Dedifferentiated amniotic fluid mesenchymal stem cell (primary cell): ENCODE results near the gene ALDH1A3.

Source experiments
- DNase-seq: peaks from one replicate; pipeline ENCODE4 v3.0.0-alpha.2; 2016; ENCODE audit errors: extremely low spot score

Gene ALDH1A3

DNA sequence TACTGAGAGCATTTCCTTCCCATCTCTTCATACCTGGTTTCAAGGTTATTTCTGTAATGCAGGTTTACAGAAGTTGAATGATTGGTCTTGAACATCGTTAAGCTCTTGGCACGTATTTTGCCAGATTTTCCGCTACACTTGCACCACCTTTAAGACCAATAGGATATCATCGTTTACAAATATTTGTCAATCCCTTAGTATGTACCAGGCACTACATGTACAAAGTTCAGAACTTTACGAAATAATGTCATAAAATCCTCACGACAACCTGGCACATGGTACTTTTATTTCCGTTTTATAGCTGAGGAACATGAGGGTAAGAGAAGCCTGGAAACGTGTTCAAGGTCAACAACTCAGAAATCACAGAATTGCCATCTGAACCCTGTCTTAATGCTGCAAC, 45.8 kb downstream of the ALDH1A3 start:
- no peak for DNase-seq

DNA sequence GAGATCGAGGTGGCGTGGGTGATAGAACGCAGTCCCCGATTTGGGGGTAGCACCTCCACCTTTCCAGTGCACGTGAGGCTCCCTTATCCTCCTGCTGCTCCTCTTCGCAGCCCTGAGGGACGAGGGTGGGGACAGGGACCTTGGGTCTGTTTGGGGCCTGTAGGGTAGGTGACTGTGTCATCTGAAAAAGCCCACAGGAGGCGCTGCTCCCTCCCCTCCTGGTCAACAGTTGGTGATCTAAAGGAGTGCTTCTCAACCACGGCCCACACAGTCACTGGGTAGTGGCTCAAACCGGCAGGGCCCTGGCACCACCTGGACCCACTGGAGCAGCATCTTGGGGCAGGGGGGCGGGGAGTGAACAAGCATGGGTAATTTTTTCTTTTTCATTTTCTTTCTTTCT, 46.6 kb downstream of the ALDH1A3 start:
- DNase-seq = no peak

DNA sequence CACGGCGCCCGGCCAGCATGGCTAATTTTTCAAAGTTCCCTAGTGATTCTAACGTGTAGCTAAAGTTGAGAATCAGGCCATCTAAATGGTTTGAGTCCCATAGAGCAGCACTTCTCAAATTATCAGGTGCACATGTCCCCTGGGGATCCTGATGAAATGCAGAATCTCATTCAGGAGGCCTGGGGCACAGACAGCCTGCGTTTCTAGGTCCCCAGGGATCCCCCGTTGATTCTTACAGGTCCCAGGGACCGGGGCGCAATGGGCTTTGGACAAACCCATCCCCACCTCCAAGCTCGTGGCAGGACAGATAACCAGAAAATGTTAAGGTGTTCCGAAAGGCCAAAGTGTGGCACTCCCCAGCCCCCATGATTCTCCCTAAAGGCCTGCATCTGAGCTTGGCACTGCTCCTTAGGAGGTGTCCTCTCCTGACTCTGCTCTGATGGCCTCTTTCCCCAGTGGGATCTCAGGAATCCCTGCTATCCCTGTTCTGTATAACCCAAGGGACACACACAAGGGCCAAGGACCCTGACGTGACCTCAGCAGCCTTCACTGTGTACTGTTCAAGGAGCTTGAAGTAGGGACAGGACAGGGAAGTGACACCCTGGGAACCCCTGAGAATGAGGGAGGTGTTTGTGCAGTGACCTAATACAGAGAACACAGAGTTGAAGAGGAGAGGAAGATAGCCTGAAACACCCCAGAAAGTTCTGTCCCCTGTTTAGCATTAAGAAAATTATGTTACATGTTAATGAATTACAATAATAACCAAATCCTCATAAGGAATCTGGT, 47.5 kb downstream of the ALDH1A3 start:
- DNase-seq = no peak

DNA sequence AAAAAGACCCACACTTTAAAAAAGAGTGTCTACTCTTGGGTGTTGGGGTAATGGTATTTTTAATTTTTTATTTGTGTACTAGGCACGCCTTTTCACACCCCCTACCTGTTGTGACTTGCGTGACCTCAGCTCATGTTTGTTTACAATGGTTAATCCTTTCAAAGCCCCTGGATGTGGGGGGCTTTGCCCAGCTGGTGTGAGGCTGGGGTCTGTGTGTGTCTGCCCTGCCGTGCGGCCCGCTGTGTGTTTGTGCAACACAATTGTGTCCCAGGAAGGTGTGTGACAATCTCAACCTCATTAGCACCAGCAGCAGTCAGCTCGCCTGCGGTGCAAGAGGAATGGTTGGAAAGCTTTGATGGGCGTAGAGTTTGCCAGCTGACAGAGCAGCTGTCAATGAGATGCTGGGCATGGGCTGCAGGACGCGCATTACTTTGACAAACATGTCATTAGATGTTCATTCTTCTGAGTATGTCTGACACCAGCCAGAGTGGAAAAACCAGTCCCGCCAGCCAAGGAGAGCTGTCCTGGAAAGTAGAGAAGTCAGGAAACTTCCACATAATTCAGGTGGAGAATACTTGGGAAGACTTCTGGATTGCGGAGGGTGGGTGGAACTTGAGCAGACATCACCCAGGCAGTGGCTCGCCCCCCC, 49.1 kb downstream of the ALDH1A3 start:
- no peak for DNase-seq

DNA sequence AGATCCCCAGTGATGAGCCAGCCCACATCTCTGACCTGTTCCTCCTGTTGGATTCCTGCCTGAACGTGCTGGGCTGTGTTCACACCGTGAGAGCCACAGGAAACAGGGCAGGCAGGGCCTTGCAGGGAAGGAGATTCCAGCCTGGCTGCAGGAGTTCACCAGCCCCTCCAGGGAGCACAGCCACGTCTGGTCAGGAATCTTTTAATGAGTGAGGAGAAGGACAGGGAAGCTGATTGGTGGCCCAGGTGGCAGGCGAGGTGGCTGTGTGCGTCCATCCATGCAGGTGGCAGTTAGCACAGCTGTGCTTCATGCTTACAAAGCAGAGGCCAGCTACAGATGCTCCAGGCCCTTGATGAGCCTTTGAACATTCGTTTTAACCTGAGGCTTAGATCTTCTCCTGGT, 50.0 kb downstream of the ALDH1A3 start:
- DNase-seq = no peak

DNA sequence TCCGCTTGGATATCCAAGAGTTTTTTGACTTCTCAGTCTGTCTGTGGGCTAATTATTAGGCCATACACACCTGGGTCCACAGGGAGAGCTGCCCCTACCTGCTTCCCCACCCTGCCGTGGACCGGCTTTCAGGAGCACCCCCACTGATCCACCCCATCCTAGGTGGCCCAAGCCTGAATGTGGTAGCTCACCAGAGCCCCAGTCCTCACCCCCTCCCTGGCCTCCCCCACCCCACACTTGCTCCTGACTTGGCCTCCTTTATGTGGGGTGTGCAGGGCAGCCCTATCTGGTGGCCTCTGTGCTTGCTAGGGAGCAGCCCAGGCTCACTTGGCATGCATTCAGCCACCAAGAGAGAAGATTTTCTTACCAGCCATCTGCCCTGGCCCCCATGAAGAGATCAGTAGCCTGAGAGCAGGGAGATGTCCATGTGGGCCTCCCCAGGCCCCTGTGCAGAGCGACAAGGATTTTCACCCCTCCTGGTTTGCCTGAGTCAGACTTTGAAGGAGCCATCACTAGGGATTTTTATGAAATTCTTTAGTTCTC, 50.7 kb downstream of the ALDH1A3 start:
- no peak for DNase-seq

DNA sequence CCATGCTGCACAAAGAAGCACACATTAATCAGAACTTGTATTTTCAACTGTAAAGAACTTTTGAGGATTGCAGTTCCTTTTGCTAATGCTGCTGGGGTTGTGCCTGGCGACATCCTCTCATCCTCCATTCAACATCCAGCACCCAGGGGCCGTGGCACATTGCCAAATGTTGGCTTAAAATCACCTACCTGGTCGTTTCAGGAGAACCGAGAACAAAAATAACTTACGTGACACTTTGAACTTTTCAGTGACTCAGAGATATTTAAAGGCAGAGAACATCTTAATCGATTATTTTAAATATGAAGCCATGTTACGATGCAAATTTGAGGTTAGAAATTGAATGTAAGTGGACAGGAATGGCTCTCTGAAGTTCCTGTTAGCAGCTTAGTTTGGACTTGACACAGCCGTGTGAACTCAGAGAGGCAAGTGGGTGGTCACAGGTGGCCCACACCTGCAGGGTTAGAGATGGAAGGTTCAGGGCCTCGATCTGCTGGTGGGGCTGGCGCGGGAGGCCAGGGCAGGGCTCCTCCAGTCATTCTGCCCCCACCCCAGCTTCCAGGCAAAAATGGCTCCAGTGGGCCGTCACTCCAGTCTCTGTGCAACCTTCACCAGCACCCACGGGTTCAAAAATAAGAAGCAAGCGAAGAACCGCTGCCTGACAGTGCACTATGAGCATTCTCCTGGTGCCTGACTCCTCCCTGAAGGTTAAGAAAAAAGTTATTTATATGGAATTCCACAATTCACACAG, 51.7 kb downstream of the ALDH1A3 start:
- DNase-seq = no peak

DNA sequence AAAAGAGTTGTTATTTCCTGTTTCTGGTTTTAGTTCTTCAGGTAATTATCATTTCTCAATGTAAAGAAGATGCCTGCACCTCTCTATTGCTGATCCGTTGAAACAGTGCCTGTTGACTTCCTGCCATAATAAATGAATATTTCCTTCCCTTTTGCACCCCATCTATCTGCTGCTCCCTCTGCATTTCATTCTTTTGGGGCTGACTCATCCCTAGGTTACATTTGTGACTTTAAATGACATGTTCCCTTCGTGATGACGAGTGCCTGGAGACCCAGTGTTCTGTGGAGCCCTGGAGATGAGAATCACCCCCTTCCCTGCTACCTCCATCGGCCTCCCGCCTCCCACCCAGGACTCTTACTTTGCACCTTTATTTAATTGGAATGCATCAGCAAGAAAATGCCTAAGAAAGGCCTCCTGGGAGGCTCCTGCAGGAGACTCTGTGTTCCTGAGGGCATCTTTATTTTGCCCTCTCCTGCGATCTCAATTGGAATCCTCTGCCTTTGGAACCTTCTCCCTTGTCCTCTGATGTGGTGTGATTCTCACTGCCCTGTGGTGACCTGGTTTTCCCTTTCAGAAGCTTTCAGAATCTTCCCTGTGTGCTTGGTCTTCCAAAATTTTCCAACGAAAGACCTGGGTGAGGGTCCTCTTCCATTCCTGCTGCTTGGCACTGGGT, 53.2 kb downstream of the ALDH1A3 start:
- no peak for DNase-seq

DNA sequence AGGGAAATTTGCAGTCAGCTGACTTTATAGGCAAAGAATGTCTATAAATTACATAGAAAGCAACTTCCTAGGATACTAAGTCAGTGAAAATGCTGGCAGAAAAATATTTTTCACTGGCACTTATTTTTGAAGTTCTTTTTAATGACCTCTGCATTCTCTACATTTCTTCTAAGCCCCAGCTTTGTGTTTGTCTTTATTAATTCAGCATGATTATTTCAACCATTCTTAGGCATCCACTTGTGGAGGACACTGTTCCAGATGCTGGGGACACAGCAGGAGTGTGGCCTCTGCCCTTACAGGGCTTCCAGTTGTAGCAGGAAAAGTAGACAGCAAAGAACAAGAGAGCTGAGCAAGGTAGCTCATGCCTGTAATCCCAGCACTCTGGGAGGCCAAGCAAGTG, 54.5 kb downstream of the ALDH1A3 start:
- no peak for DNase-seq

DNA sequence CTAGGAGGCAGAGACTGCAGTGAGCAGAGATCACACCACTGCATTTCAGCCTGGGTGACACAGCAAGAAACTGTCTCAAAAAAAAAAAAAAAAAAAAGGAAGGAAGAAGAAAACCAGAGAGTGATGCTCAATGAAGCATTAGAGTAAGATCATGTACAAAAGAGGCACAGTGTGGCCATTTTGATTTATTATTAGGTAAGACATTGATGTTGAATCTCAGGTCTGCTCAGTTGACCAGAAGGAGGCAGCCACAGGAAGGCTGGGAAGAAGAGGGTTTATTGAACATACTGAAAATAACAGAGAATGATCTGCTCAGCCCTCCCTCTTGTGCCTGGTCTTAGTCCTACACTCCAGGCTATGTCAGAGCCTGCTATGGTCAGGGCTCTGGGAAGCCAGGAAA, 55.1 kb downstream of the ALDH1A3 start:
- DNase-seq = no peak

DNA sequence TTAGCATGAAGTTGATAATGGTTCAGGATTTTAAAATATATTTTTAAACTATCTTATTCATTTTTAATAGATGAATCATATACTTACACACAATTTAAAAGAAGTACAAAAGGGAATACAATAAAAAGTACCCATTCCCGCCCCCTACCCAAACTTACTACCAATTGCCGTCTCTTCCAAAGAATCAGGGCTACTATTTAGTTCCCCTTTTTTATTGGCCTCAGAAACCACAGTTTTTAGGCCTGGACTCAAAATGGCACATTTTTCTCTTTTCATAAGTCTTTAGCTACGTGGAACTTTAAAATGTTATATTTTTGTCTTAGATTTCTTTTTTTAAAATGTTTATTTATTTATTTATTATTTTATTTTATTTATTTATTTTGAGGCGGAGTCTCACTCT, 57.5 kb downstream of the ALDH1A3 start:
- DNase-seq = no peak

DNA sequence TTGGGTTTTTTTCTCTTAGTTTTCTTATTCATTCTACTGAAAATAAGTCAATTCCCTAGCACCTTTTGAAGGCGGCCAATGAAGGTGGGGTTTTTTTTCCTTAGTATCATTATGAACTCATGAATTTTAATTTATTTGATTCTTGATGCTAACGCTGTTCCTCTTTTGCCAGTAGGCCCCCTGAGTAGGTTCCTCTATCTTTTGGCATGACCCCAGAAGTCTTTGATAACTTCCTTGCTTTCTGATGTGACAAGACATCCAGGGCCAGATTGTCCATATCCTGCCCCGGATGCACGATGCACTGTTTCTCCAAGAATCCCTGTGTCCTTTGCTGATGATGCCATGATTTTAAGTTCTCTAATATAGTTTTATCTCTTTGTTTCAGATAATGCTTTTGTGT, 60.2 kb downstream of the ALDH1A3 start:
- no peak for DNase-seq

DNA sequence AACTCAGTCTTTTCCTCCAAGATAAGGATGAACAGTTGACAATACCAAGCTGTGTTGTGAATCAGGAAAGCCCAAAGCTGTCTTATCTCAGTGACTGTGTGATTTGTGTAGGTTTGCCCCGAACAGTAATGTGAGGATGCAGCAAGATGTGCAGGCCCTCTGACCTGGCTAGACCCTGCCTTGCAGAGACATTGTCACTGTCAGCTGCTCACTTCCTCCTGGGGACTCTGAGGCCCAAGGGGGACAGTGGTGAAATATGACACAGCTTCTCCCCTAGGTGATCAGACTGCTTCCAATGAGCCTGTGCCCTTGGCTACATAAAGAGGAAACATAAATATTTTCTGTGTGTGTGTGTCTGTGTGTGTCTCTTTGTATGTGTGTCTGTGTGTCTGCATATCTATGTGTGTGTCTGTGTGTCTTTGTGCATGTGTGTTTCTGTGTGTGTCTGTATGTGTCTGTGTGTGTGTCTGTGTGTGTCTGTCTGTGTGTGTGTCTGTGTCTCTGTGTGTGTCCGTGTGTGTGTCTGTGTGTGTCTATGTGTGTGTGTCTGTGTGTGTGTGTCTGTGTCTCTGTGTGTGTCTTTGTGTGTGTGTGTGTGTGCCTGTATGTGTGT, 61.2 kb downstream of the ALDH1A3 start:
- no peak for DNase-seq

DNA sequence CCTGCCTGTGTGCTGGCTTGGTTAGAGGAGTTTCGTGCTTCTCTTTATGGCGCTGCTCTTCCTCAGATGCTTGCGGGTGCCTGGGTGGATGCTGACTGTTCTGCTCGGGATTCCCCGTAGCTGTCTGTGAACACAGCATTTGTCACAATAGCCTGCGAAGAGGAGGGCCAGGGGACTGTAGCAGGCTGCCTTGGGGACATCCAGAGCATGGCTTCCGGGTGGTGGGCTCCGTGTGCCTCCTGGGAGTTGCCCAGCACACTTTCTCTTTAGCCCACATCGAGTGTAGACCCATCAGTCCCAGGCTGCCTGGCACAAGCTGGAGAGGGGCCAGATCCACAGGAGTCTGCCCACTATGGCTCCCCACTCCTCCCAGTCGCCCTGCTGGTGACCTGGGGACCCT, 61.9 kb downstream of the ALDH1A3 start:
- no peak for DNase-seq

DNA sequence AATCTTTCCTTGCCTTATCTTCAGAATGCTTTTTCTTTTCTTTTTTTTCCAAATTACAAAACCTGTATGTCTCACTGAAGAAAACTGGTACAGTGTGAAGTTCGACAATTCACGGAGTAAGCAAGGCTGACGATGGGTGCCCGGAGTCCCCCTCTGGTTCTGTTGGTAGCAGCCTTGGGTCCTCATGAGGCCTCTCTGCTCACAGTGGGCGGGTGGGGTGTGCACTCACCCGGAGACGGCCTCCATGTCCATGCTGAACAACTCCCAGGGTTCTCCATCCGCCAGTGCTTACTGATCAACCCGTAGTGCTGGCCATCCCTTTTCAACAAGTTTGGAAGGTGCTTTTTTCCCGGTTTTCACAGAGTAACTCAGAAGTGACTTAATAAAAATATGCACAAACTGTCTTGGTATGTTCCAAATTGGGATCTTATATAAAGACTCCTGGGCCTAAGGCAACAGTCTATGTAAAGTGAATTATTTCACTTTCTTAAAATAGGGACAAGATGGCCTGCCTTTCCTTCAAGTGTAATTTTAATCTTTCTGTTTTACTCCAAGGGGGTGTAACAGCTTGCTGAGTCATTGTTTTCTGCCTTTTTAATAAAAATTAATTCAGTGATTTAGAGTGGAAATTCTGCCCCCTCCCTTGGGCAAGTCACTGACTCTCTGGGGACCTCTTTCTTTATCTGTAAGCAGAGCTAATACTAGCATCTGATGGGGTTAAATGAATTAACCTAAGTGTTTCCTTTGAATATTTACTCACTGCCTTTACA, 63.2 kb downstream of the ALDH1A3 start:
- DNase-seq = no peak

DNA sequence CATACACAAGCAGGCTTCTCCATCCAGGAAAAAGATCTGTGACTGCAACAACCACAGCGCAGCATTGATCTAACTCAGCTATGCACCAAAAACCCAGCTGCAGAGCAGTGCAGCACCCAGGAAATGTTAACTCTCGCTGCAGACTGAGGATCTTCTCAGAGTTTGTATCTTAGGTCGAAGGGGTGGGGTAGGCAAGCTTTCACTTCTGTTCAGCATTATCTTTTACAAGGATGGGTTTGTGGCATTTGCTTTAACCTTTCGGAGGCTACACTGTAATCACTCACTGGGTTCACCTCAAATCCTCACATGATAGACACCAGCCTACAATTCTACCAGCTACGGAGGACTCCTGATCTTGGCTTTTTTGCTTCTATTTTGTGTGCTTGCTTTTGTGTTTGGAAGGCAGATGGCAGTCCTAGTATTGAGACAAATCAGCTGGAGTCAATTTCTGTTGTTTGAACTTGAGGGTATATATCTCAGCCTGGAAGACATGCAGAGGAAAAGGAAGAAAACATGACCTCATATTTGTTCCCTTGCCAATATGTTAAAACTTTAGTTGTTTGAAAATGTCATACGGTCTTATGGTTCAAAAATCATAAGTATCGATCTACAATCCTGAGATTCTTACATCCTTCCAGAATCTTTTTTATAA, 64.7 kb downstream of the ALDH1A3 start:
- DNase-seq = no peak

DNA sequence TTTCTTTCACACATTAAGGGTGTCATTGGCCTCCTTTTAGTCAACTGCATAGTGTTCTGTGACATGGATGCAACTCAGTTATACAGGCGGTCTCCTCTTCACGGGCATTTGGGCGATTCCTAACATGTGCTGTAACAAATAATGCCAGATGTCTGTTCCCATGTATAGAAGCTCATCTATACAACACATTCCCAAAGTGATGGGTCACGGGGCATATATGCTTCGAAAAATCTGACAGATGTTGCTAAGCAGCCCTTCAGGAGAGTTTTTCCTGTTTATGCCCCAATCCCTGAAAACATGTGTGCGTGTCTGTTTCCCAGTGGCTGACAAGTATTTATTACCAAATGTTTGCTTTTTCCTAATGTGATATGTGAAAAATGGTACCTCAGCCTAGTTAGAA, 65.4 kb downstream of the ALDH1A3 start:
- no peak for DNase-seq

DNA sequence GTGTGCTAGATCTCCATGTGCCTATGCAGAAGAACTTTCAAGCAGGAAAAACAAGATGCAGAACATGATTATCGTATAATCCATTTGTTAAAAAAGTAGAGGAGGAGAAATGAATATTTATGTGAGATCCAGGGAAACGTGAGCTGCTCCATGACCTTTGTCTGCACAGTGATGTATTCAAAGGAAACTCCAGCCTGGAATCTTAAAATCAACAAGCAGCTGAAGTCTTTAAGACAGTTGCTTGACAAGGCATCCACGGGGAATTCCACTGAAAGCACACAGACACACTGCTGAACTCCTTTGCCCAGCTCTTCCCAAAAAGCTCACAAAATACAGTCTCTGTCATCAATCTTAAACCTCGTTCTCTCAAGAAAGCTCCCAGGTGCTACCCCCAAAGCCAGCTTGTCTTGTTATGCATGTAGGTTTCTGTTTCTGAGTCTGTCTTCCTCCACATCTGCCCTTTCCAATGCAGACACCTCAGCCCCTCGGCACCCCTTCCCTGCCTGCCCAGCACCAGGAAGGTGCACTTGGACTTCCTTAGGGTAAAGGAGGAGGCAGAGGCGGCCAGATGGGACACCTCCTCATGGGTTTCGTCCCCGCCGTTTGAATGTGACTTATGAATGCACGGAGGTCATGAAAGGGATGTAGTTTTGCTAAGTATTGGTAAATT, 68.3 kb downstream of the ALDH1A3 start:
- DNase-seq = no peak

DNA sequence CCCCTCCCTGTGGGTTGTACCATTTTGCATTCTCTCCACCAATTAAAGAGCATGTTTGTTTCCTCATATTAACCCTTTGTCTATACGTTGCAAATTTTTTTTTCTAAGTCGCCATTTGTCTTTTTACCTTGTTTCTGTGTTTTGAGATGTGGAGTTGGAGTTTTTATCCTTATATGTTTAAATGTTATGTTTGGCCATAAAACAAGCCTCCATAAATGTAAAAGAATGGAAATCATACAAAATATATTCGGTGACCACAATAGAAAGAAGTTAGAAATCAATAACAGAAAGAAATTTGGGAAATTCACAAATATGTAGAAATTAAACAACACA, 68.8 kb downstream of the ALDH1A3 start:
- DNase-seq = no peak

DNA sequence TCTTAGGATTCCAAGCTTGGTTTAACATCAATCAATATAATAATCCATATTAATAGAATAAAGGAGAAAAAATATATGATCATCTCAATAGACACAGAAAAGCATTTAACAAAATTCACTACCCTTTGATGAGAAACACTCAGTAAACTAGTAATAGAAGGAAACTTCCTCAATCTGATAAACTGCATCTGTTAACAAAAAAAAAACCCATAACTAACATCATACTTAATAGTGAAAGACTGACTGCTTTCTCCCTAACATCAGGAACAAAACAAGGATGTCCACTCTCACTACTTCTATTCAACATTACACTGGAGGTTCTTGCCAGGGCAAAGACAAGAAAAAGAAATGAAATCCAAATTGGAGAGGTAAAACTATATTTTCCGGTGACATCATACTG, 70.1 kb downstream of the ALDH1A3 start:
- DNase-seq = no peak
